ENCODE results near the gene LTBP3. TPM values are rescaled to one million over a fixed set of nuclear protein-coding genes. Genes with fewer than 3 reads are reported as not detected.

LTBP3 gene
- total and polyA plus RNA-seq, 2 donors (not counting 3 experiments of a cell fraction or from before 2014, with no cell fraction given), result 120 to 209 TPM

- no peaks in the 10 kb centered on the region for H3K36me3 ChIP-seq (ENCODE audit: control insufficient read depth in 2 of 2, extremely low read depth in 1 of 2, insufficient read depth in 2 of 2, low read length in 2 of 2)
- H3K79me2 ChIP-seq (ENCODE audit: control insufficient read depth, insufficient read depth, low read length), result peaks cover 10% of the 10 kb centered on the region
- dilution Hi-C loops (cut with MboI; ENCODE audit: extremely low pct_ligation_motif_present, low sequenced_read_pairs), result no loop called here
- no peak for TF ChIP-seq JUN (IDR thresholded peaks at IDR 0.05; ENCODE audit: borderline replicate concordance, insufficient read depth, insufficient read length, low read depth)
- TF ChIP-seq MYC (IDR thresholded peaks at IDR 0.05; ENCODE audit: low read depth, low read length), result no peak
- no peak for TF ChIP-seq POLR2AphosphoS5 (IDR thresholded peaks at IDR 0.05; ENCODE audit: insufficient read depth, low read depth, low read length)
- TF ChIP-seq, protein P1, sequence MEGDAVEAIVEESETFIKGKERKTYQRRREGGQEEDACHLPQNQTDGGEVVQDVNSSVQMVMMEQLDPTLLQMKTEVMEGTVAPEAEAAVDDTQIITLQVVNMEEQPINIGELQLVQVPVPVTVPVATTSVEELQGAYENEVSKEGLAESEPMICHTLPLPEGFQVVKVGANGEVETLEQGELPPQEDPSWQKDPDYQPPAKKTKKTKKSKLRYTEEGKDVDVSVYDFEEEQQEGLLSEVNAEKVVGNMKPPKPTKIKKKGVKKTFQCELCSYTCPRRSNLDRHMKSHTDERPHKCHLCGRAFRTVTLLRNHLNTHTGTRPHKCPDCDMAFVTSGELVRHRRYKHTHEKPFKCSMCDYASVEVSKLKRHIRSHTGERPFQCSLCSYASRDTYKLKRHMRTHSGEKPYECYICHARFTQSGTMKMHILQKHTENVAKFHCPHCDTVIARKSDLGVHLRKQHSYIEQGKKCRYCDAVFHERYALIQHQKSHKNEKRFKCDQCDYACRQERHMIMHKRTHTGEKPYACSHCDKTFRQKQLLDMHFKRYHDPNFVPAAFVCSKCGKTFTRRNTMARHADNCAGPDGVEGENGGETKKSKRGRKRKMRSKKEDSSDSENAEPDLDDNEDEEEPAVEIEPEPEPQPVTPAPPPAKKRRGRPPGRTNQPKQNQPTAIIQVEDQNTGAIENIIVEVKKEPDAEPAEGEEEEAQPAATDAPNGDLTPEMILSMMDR (IDR thresholded peaks at IDR 0.05; ENCODE audit: extremely low read depth in 1 of 2, insufficient read depth in 1 of 2, low read depth in 1 of 2, low read length in 2 of 2), result no peak
- TF ChIP-seq MAX (IDR thresholded peaks at IDR 0.05; ENCODE audit: insufficient read depth, insufficient read length), result no peak
- TF ChIP-seq FOS (IDR thresholded peaks at IDR 0.05; ENCODE audit: borderline replicate concordance, insufficient read depth, low read length), result no peak
- TF ChIP-seq EZH2 (IDR thresholded peaks at IDR 0.05; ENCODE audit: borderline replicate concordance, low read depth, low read length, severe bottlenecking), result no peak
- TF ChIP-seq GATA2 (IDR thresholded peaks at IDR 0.05; ENCODE audit: insufficient read depth, insufficient read length, low read depth, low read length), result no peak
- TF ChIP-seq POLR2A (IDR thresholded peaks at IDR 0.05; ENCODE audit: low read depth, low read length), result no peak
- H3K9me1 ChIP-seq (replicated peaks; ENCODE audit: control insufficient read depth, extremely low read depth, insufficient read depth, low read length), result no peaks in the 10 kb centered on the region
- no peak overlapping the region for H3K4me2 ChIP-seq (ENCODE audit: insufficient read depth, low read length)
- no peak overlapping the region for H3K27ac ChIP-seq (ENCODE audit: insufficient read depth, low read depth, low read length)
- ChIA-PET POLR2A (no interaction called here), CTCF (interaction anchor here (3.9 to 9.7 kb wide), 2 partner anchors 12 to 37 kb away, joined by 22 to 167 read pairs; no protein-coding TSS in a partner anchor)
- BruUV-seq (replicated peaks), result no TSS peak
- no peaks in the 10 kb centered on the region for H3K27me3 ChIP-seq (ENCODE audit: control insufficient read depth in 2 of 2, insufficient read depth in 2 of 2, low read length in 2 of 2)
- intact Hi-C loops (cut with micrococcal nuclease), result no loop called here
- H3K9me3 ChIP-seq (replicated peaks; ENCODE audit: control insufficient read depth, insufficient read depth, low read length), result no peaks in the 10 kb centered on the region
- H3K9ac ChIP-seq (replicated peaks; ENCODE audit: extremely low read depth, insufficient read depth, low read length), result no peak overlapping the region
- peaks cover 36% of the 10 kb centered on the region for H3K4me1 ChIP-seq (ENCODE audit: control insufficient read depth, extremely low read depth, insufficient read depth, low read length)
- H4K20me1 ChIP-seq (replicated peaks; ENCODE audit: control insufficient read depth, extremely low read depth, insufficient read depth, low read length), result no peaks in the 10 kb centered on the region
- H2AFZ ChIP-seq (ENCODE audit: low read depth, low read length), result no peak overlapping the region
- no peak for DNase-seq (ENCODE audit: low read depth, low spot score)
- FAIRE-seq, result no peak
- no peak overlapping the region for H3K4me3 ChIP-seq (replicated peaks in 1 of 3; ENCODE audit: insufficient read depth in 1 of 3, low read depth in 1 of 3, low read length in 3 of 3)
Measured at GRCh38 chr11:65577756-65578109, 19.6 kb upstream of the LTBP3 start.

Data from endothelial cell of umbilical vein (primary cell).